Activated T-cell treated with anti-CD3 and anti-CD28 coated beads, Interleukin-2, amount 50 U/mL, for 1 hour (primary cell): ENCODE results near the gene TSHZ1.

Experiments
- DNase-seq: peaks from one replicate; pipeline ENCODE4 v3.0.0-alpha.2; 2020

The TSHZ1 gene

DNA sequence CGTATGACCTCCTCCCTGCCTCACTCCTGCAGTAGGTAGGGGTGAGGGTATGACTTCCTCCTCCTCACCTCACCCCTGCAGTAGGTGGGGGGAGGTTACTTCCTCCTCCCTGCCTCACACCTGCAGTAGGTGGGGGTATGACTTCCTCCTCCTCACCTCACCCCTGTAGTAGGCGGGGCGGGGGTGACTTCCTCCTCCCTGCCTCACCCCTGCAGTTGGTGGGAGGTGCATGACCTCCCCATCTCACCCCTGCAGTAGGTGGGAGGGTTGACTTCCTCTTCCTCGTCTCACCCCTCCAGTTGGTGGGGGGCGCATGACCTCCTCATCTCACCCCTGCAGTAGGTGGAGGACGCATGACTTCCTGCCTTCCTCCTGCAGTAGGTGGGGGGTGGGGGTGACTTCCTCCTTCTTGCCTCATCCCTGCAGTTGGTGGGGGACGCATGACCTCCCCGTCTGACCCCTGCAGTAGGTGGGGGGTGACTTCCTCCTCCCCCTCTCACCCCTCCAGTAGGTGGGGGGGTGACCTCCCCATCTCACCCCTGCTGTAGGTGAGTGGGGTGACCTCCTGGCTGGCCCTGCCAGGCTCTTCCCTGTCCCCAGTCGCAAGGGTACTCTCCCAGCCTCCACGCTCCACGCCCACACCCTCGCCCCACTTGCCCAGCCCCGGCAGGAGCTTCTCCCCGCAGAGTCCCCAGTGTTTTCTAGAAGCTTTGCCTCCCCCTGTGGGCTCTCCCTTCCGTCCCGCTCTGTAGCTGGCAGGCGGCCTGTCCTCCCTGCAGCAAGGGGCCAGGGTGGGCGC lies 39.3 kb downstream of the TSHZ1 start:
- DNase-seq, result no peak

DNA sequence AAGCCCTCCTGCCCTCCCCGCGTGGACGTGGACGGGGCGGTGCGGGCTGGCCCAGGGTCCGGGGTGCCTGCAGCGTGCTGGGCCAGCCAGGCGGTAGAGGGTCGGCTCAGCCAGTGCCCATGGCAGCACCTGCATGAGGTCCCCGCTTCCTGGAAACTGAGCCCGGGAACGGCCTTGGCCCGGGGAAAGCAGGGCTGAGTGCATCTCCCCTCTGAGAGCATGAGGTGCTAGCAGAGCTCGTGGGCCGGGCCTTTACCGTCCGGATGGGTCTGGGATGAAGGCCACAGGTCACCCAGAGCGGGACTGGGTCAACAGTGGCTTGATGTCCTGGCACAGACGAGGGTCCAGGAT lies 39.8 kb downstream of the TSHZ1 start:
- DNase-seq, result no peak

DNA sequence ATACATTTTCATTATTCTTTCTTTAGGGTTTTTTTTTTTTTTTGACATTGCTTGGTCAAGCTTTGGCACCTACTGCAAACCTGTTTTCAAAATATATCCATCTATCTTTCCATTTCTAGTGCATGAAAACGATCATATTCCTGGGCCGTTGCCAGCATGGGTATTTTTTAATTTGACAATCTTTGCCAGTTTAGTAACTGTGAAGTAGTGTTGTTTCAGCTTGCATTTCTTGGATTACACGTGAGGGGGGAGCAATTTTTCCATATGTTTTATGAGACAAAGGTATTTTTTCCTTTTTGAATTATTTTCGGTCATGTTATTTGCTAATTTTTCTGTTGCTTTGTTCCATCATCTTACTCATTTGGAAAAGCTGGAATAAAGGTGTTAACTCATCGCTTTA lies 40.9 kb downstream of the TSHZ1 start:
- DNase-seq, result no peak

DNA sequence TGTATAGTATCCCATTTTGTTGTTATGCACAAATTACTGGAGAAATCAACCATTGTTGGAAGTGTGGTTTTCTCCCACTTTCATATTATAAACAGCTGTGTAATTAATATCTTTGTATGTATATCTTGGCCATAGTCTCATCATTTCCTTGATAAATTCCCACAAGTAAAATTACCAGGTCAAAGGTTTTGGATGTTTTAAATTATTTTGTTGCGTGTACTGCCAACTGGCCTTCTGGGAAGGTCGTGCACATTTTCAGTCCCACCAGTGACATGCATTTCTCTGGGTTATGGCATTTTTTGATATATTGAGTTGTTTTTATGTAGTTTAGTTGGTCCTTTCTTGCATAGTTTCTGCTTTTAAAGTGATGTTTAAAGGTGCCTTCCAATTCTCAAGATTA lies 41.5 kb downstream of the TSHZ1 start:
- no peak for DNase-seq

DNA sequence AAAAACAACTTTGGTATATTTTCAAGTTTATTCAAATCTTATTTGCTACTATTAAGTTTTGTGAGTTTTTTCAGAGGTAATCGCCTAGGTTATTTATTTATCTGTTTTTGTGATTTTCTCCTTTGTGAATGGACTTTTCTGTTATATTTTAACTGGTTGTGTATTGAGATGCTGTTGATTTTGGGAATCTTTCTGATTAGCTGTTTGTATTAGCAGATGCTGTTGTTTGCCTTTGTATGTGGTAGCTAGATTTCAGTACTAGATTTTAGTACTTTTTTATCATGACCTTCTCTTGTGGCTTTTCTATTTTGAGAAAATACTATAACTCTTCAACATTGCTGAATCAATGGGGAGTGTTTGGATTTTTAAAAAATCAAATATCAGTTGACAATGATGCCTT lies 42.4 kb downstream of the TSHZ1 start:
- DNase-seq, result no peak

DNA sequence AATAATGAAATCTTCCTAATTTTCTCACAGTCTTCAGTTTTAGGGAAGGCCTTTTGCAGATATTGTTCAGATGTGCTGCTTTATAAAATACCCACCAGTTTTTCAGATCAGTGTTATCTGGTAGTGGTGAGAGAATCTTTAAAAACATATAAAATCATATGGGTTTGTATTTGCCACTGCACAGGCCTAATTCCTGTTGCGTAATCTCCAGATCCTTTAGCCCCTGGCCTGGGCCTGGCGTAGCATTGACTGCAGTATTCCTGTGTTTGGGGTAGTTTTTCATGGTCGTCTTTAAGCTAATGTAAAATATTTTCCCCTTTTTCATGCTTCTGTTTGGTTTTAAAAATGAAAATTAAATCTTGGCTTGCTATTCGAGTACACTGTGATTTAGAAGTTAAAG lies 43.2 kb downstream of the TSHZ1 start:
- no peak for DNase-seq

DNA sequence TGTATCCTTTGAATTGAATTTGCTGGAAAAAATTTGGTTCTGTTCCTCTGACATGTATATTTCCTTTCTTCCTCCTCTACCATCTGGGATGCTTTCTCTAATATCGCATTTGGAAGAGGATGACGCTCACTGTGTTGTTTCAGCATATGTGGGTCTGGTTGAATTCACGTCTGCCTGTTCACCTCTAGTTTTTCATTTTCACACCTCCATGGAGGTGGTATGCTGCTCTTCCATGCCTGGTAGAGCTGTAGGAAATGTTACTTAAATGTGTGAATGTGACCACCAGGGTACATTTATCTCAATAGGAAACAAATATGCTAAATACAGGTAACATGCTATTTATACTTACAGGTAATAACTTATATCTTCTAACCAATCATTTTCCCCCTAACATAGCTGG lies 44.5 kb downstream of the TSHZ1 start:
- DNase-seq, result no peak

DNA sequence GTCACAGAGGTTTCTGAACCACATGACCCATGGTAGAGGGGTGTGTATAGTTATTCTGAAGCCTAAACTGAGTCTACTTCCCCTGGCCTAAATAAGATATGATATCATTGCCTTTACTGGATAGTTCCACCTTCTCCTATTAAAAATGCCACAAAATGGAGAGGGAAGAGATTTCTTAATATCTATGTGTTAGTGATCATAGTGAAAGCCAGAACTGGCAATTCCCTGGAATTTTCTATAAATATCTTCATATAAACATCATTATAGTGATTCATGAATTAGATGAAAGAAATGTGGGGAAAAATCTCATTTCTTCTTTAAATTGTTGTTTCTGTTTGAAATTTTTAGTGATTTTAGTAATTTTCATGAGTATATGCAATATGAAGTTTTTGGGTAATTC lies 45.8 kb downstream of the TSHZ1 start:
- no peak for DNase-seq

DNA sequence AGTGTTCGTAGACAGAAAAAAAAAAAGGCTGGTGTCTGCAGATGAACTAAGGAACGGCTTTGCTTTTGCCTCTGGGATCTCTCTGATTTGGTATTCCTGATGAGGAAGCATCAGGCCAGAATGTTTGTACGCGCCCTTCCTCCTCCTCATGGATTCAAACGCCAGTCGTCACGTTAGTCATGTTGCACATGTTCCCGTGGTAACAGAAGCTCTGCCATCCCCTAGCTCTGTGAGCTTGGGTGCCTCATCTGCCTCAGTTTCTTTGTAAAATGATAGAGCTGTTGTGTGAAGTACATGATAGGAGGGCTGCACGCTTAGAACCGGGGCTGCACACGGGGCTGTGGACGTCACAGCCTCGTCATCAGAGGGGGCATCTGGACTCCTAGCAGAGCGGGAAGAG lies 47.0 kb downstream of the TSHZ1 start:
- DNase-seq, result no peak

DNA sequence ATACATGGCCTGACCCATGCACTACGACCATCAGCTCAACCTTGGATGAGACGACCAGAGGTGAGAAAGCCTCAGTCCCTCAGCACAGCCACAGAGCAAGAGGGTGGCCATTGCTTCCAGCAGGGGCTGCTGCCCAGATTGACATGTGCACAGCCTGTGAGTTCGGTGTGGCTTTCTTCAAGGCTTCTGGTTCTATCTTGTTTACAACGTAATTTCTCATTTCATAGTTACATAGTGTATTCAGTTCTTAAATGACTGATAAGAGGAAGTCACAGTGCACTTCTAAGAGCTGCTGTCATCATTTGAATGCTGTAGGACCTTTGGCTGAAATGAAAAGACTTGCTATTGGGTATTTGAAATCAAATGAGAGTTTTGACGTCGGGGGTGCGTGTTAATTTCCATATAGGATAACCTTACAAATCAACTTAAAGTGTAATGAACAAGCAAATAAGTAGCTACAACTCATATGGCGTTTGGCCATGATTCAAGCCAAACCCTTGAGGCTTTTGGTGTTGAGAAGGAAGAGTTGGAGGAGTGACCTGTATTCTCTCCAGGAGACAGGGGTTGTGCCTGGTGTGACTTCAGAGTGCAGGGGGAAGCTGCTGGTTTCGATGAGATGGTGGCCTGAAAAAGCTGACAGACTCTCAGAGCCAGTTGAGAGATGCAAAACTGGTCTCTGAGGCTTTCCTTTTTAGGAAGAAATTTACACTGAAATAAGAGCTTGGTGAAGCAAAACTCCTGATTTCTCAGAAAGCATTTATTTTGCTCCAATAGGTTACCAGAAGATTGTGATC lies 51.0 kb downstream of the TSHZ1 start:
- no peak for DNase-seq

DNA sequence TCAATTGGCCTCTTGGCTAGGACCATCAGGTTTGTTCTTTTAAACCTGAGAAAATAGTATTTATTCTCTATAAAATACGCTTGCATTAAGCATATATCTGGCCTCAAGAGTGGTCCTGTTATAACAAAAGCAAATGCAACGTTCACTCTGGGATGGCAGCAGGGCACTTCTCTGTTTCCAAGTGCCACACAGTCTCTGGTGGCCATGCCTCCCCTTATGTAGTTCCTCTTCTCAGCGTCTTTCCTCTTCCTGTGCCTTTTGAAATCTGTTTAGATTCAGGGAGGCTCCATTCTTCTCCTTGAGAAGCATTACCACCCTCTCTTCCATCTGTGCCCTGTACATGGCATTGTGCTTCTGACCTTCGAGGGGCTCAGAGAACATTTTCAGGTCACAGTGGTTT lies 51.9 kb downstream of the TSHZ1 start:
- DNase-seq, result no peak

DNA sequence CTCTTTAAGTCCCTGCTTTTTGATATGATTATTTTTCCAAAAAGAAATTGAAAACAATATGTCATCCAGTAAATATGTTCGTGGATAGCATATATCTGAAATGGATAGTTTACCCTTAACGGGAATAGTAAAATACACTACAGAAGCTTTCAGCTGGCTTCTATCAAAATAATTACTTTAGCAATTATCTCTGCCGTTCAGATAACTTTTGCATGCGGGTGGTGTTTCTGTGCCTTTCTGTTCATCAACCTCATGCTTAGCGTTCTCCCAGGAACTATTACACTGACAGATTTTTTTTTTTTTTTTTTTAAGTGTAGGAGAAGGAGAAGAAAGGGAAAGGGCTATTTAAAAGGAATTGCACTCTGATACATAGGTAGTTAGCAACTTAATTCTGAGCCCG lies 53.6 kb downstream of the TSHZ1 start:
- DNase-seq, result no peak

DNA sequence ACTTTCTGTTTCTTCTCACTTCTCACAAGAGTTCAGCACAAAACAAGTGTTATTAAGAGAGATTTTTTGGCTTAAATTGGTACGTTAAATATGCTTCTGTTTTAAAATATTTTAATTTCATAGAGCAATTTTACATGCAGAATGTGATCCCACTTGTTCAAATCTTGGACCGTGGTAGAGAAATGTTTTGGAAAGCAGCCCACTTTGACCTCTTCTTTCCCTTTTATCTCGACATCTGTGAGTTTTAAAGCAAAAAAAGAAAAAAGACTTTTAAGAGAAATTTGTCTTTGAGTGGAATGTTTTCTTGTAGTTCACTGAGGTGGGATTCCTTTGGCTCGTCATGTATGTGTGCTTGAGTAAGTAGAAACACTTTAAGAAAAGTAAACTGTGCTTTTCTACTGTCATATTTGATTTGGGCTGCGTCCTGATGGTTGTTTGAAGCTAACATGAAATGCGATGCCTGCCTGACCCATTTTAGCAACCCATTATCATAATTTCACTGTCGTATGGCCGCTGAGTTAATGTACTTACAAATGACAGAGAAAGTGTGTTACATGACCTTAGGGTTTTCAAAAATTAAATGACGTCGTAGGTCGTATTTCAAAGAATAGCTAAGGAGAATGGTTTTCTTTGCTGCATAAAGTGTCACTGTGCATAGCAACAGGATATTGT lies 54.5 kb downstream of the TSHZ1 start:
- DNase-seq, result no peak

DNA sequence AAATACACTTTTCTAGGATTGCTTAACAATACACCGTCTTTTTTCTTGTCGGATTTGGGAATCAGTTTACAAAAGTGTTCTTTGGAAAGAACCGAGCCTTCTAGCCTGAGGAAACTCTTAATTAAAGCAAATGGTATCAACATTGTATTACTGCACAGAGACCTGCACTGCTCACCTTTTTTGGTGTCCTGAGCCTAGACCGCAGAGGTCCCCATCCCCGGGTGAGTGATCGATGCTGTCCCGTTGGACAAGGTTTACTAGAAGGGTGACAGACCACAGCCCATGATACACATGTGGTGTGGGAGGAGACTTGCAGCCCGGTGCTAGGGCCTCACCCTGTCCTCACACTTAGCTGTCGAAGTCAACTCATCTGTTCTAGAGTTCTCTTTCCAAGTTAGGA lies 55.3 kb downstream of the TSHZ1 start:
- DNase-seq, result no peak

DNA sequence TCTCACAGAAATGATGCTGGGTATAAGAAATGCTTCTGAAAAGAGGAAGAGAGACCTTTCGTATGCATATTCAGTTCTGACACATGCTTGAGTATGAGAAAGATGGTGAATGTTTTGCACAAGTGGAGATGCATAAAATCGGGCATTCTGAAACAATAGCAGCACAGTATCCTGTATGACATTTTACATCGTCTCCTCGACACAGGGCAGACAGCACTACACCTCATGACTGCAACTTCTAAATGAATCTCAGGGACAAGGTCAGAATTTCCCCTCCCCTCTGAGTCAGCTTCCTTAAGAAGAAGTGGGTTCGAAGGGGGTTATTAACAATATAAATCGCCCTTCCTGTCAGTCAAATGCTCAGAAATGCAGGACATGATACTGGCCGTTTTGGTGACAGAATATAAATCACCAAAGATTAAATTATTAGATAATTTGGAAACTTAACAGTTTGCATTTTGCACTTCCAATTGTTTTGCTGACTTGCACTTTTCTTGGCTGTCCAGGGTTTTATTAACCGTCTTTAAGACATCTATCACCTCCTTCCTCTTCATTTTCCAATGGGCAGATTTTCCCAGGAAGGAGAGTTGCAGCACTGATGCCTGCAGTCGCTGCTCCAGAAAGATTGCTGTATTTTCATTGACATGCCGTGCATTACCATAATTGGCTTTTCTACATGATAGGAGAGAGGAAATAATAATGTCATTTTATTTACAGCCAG lies 57.2 kb downstream of the TSHZ1 start:
- no peak for DNase-seq

DNA sequence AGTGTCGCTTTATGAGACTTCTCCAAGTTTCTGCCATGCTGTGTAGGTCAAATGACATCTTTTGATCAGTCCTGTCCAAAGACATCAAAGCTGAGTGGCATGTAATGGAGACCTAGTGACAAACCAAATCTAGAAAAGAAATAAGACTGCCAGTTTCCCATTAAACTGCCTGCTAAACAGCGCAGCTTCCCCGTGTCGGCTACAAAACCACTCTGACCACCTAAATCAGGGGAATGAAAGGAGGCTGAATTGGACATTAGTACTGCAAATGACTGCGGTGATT lies 57.7 kb downstream of the TSHZ1 start:
- DNase-seq, result no peak

DNA sequence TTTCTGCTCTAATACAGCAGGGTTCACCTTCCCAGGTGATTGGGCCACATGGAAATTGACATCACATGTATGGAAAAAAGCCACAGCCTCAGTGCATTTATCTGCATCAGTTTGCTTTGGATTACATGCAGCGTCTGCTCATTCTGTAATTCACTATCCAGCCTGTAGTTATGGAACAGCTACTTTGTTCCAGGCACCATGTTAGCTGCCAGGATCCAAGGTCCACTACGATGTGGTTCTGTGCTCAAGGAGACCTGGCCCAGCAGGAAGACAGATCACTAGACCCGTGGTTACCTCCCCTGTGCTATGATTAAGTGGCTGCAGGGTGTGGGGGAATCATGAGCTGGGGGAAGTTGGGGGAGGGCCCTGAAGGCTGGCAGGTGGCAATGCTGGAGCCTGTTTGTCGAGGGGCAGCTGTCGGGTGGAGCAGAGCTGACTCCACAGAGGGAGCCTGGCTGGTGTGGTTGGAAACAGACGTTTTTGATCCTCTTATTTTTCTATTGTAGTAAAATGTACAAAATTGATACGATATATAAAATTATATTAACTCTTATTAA lies 58.6 kb downstream of the TSHZ1 start:
- DNase-seq, result no peak

DNA sequence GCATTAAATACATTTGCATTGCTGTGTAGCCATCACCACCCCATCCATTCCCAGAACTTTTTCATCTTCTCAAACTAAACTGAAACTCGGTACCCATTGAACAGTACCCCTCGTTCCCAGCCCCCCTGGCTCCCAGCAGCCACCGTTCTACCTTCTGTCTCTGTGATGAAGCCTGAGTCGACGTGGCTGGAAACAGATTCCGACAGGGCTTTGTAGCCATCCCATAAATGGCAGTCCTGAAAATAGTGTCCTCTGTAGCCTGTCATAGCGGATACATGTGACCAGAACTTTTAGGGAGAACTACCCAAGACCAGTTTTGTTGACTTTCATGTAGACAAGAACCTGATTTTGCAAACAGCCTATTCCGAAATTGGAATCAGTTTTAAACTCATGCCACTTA lies 59.1 kb downstream of the TSHZ1 start:
- no peak for DNase-seq

DNA sequence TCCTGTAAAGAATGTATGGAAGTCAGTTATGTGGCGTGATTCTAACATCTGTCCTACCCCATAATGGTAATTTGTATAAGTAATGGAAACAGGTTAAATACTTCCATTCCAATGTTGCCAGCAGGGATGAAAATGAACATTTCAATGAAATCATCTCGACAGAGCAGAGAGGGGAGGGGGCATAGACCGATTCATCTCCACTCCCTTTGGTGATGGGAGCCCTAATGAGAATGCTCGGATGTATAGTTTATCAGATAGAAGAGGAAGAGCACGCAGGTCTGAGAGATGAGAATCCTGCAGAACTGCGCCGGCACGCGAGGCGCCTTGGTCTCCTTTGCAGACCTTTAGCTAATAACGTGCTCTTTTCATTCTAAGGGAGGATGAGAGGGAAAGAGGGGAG lies 61.4 kb downstream of the TSHZ1 start:
- DNase-seq, result no peak

DNA sequence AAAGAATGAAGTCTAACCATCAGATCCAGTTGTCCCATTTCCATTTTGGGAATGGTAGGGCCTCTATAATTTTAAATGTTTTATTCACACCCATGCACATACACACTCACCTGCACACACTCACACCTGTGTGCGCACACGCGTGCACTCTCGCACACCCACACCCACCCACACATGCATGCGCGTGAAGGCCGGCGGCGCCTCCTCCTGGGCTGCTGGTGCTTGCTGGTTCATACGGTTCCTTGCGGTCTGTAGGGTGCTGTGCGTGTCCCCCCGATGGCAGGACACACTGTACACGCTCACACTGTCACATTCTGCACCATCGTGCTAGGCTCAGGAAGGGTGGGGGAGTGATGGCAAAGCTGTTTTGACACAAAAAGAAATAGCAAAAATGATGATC lies 63.2 kb downstream of the TSHZ1 start:
- DNase-seq, result no peak

DNA sequence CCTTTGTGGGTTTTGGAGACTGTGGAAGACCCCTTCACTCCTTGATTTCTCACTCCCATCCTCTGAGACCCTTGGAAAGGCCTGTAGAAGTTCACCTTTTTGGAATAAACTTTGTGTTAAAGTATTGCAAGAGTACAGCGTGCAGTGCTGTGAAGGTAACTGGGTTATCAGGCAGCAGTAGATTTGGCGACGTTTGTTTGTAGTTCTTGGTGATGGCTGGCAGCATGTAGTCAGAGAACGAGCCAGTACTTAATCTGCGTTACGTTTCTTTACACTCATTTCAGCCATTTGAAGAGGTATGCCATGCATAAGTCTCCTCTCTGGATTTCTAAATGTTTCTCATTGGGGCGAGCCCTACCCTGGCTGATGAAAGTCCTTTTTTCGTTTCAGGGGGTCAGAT lies 64.6 kb downstream of the TSHZ1 start:
- no peak for DNase-seq

DNA sequence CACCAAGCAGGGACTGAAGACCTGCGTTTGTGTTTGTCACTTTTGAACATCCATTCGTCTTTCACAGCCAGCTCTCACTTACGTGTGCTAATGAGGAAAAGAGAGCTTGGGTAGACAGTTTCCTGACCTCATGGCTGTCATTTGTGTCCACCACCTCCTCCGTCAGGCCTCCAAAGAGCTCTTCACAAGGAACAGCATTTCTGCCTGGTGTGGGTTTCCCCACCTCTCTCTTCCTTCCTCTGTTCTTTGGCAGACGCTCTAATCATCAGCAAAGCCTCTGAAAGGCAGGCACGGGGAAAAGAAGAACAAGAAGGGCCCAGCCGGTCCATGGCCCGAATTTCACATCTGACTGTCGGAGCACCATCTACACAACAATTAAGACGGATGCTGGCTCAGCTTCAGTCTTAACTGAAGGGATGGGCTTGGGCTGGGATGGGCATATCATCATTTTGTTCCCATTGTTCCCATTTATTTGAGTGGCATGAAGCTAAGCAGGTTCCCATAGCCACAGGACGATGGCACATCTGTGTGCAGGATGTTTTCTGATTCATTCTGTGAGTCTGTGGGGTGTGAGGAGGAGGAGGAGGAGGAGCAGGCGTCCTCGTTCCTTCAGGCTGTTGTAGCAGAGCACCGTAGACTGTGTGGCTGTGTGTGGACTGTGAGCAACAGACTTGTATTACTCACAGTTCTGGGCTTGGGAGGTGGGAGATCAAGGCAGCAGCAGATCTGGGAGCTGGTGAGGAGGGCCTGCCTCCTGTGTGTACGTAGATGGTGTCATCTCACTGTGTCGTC lies 66.4 kb downstream of the TSHZ1 start:
- no peak for DNase-seq

DNA sequence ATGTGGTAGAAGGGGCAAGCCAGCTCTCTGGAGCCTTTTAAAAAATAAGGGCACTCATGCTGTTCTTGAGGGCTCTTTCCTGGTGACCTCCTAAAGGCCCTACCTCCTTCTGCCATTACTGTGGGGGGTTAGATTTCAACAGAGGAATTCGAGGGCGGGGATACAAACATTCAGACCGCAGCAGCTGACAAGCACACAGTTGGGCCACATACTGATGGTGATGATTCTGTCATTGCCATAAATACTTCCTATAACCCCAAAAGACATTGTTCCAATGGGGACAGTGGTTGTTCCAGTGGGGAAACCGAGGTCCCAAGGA lies 67.0 kb downstream of the TSHZ1 start:
- DNase-seq, result no peak
